GM18505 (cell line): ENCODE measurements around the gene CD81.

Experiments
- ATAC-seq: cut with Tn5 transposase; IDR thresholded peaks from one replicate; pipeline ENCODE4 v1.9.1; 2021; ENCODE audit not compliant: unreplicated experiment
- POLR2A ChIP-seq: IDR thresholded peaks from 4 replicates; pipeline ENCODE4 v1.6.1; 2011; ENCODE audit warnings: borderline replicate concordance; ENCODE audit not compliant: insufficient read depth, insufficient read length; ENCODE audit errors: extremely low read depth

CD81 gene

DNA sequence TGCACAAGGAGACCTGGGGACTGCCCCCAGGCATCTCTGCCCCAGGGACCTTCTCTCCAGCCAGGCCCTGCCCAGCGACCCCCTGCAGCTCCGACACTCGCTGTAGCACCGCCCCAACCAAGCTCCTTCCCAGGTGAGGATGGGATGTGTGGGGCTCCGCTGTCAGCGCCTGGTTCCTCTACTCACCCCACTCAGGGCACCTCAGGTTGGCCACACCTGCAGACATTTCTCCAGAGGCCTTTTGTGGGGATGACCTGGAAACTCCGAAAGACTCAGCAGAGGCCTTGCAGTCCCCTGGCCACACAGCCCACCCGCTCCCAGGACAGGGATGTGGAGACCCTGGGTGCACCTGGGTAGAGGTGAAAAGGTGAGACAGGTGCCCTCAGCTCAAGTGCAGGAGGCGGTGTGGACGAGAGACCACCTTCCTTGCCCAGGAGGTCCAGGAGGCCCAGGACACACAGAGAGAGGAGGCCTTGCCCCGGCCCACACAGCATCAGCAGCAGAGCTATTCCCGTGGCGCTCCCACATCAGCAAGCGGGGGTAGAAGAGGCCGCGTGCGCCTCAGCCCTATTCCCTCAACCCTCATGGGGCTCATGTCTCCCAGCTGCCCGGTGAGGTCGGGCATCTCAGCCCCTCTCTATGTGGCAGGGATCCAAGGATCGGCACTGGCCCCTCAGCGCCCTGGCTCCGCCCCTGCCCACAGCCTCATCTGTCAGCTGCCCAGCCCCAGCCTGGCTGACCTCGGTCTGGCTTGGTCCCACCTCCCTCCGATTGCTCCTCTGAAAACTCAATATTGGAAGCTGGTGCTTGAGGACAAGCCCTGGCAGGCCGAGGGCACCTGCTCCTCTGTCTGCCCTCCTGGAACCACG is 46.3 kb downstream of the CD81 start:
- ATAC-seq = no peak
- TF ChIP-seq POLR2A = no peak

DNA sequence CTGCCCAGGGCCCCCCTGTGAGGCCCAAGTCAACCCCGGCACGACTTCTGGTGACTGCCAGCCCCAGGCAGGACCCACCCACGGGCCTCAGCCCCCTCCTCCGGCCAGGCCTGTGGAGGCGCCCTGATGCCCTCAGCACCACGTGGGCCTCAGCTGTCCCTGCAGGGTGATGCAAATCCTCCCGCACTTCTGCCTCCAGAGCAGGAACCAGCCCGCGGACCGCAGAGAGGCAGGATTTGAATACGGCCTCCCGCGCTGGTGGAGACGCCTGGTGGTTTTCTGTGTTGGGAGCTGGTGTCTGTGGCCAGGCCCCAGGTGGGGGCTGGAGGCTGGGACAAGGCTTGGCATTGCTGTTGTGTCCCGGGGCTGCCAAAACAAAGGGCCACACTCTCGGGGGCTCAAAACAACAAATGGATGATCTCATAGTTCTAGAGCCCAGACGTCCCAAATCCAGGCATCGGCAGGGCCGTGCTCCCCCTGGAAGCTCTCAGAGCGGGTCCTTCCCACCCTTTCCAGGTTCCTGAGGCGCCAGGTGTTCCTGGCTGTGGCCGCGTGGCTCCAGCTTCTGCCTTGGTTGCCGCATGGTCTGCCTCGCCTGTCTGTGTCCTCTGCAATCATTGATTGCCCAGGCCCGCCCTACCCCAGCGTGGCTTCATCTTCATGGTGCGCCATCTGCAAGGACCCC is 47.8 kb downstream of the CD81 start:
- no peak for TF ChIP-seq POLR2A
- no peak for ATAC-seq

DNA sequence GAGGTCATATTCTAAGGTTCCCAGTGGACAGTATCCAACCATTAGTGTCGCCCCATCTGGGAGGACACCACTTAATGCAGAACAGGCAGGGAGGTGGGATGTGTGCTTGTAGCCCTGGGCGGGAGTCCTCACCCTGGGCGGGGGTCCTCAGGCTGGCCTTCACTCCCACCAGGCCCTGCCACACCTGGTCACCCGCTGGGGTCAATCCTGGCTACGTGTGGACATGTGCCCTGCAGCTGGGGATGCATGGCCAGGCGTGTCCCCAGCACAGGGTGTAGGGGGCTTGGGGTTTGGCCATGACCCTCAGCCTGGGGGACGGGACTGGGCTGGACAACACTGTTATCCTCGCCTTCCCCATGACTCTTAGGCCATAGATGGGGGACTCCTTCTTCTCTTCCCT is 48.4 kb downstream of the CD81 start:
- ATAC-seq = no peak
- TF ChIP-seq POLR2A = no peak

DNA sequence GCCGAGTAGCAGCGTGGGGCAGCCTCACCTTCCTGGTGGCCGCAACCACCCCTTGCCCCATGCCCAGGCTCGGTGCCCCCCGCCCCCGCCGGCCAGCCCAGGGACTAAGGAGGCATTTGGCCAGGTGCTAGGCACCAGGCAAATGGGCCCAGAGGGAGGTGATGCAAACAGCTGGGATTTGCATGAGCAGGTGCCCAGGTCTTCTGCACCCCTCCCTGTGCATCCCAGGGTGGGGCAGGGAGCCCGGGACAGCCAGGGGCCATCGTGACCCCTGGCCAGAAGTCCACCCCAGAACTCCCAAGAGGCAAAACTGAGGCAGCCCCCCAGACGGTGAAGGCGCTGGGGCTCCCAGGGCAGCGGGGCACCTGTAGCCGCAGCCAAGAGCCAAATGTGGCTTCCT is 49.1 kb downstream of the CD81 start:
- no peak for TF ChIP-seq POLR2A
- ATAC-seq = no peak

DNA sequence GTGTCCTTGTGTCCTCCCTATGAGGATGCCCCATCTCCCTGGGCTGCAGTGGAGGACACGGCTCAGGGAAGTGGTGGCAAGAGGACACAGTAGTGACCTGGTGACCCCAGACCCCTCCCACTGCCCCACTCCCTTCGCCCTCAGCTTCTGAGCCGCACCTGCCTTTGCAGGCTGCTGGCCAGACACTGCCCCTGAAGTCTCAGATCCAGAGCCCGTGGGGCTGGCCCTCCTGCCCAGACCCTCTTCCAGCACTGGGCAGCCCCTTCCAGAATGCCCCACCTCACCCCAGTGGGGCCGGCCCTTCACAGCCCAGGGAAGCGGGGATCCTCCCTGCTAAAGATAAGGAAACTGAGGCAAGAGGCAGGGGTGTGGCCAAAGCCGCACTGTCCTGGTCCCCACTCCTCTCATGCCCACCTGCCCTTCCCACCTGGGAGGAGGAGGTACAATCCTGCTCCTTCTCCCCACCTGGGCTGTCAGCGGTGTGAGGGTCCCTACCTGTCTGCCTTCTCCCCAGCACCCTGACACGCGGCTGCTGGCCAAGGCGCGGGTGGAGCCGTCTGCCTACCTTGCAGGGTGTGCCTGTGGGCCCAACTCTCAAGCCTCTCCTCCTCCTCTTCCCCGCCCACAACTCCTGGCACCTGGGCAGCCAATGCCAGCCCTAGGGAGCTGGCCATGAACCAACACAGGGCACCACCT is 49.9 kb downstream of the CD81 start:
- no peak for TF ChIP-seq POLR2A
- ATAC-seq = no peak

DNA sequence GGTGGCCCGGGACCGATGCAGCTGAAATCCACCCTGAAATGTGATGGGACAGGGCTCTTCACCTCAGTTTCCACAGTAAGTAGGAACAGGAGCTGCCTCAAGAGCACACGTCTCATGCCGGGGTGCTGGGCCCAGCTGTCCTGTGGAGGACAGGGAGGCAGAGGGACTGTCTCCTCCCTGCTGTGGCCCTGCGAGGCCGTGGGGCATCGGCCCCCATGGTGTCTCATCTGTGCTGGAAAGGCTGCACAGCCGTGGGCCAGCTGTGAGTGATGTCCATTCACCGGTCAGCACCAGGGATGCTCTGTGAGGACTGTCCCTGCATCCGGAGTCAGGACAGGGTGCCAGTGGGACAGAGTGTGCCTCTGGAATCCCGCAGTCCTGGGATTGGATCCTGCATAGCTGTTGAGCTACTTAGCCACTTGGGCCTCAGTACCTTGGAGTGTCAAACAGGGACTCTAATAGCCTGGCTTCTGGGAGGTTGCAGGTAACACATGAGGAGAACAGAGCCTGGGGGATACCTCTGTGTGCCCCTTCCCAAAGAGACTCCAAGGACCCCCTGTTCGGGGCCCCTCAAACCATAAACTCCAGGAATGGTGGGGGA is 50.7 kb downstream of the CD81 start:
- ATAC-seq = no peak
- TF ChIP-seq POLR2A = no peak

DNA sequence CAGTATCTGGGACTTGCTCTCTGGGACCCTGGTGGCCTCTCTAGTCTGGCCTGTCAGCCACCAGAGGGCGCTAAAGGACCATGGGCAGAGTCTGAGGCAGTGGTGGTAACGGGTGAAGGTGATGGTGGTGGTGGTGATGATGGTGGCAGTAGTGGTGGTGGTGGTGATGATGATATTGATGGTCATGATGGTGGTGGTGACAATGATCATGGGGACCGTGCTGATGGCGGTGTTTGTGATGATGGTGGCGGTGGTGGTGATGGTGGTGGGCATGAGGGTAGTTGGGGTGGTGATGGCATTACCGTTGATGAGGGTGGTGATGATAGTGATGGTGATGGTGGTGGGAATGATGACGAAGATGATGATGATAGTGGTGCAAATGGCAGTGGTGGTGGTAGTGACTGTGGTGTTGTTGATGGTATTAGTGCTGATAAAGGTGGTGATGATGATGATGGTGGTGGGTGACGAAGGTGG is 51.2 kb downstream of the CD81 start:
- no peak for ATAC-seq
- no peak for TF ChIP-seq POLR2A

DNA sequence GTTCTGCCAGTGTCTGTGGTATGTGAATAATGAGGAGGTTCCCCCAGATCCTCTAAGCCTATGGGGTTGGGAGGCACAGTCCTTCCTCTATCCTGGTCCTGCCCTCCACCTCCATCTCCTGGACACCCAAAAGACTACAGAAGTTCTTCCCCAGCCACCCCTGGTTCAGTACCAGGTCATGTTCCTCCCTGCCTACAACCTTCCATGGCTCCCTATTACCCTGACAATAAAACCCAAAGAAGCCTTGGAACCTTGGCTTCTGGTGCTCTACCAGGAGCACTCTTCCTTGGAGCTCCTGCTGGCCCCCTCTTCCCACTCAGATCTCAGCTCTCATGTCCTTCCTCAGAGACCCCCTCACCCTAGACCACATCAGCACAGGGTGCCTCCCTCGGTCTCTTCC is 54.3 kb downstream of the CD81 start:
- TF ChIP-seq POLR2A = no peak
- ATAC-seq = no peak

DNA sequence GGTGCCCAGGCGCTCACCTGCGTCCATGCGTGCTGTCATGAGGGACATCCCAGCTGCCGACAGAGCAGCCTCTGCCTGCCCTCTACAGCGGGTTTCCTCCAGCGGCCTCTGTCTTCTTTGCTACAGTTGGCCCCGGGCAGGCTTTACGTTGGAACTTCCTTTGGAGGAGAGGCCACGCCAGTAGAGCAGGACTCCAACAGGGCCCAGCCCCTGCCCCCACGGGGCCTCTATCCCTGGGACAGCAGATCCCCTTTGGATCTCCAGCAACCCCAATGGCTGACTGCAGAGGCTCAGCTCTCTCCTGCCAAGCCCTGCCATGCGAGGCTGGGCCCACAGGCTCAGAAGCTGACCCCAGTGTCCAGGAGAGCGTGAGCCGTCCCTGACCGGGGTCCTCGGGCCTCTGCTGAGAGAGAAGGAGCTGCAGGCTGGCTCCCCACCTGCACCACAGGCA is 55.1 kb downstream of the CD81 start:
- no peak for ATAC-seq
- no peak for TF ChIP-seq POLR2A

DNA sequence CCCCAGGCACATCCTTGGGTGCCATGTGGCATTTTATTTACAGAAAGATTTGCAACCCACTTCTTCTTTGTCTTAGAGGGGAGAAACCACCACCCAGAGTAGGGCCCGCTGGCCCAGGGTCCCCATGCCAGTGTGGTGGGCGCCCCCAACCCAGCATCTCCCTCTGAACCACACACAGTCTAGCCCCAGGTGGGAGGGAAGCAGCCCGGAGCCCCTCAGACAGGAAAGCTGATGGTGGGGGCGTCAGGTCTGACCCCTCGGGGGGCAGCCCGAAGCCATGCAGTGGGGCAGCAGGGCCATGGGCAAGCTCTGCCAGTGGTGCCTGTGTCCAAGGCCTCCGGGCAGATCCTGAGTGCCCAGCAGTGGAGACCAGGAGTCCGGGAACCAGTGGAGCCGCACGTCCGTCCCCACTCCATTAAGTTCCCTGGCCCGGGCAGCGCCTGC is 55.5 kb downstream of the CD81 start:
- no peak for TF ChIP-seq POLR2A
- no peak for ATAC-seq

DNA sequence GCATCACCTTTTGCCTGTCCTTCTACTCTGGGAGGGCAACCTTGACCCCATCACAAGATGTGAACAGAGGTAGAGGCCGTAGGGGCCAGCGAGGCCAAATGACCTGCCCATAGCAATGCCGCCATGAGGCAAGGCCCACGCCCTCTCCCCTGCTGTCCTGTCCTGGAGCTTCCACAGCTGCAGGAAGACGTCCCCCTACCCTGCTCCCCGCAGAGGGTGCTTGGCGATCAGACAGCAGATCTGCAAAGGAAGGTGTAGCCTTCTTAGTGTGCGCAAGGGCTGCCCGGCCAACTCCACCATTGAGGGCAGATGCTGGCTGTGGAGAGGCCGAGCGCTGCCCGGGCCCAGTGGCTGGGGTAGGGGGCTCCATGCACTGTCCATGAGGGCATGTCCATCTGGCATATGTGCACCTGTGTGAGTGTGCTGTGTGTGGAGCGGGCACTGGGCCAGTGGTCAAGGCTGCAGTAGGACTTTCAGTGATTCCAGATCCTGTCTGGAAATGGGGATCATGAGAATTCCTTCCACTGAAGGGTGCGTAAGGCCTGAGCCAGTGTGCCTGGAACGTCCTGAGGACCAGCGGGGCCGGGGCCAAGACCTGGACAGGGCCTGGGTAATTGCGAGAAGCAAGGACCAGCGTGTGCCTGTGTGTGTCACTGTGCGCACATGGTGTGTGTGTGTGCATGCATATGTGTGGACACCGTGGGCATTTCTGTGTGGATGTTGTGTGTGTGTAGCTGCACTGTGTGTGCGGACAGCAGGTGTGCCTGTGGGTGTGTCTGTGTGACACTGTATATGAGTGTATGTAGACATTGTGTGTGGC is 56.2 kb downstream of the CD81 start:
- TF ChIP-seq POLR2A = no peak
- no peak for ATAC-seq

DNA sequence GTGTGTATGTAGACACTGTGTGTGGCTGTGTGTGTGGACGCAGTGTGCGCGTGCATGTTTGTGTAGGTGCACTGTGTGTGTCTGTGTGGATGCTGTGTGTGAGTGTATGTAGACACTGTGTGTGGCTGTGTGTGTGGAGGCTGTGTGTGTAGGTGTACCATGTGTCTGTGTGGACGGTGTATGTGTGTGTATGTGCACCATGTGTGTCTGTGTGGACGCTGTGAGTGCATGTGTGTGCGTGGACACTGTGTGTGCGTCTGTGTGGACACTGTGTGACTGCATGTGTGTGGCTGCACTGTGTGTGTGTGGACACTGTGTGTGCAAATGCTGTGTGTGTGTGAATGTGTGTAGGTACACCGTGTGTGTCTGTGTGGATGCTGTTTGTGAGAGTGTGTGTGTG is 56.9 kb downstream of the CD81 start:
- no peak for TF ChIP-seq POLR2A
- ATAC-seq = no peak
